ENCODE results near the gene OPCML. TPM values are rescaled to one million over a fixed set of nuclear protein-coding genes. Genes with fewer than 3 reads are reported as not detected.

The OPCML gene
- total RNA-seq, 1 donor from 2014 or later, result 0.12 TPM

GRCh38 chr11:133207995-133208394, 324.3 kb downstream of the OPCML start:
- TF ChIP-seq CTCF (IDR thresholded peaks at IDR 0.05), result no peak
- H3K27ac ChIP-seq, result no peak overlapping the region
- H3K36me3 ChIP-seq, result no peaks in the 10 kb centered on the region
- no peaks in the 10 kb centered on the region for H3K9me3 ChIP-seq
- intact Hi-C loops (cut with DNase I), result no loop called here
- no peaks in the 10 kb centered on the region for H3K27me3 ChIP-seq (ENCODE audit: low read depth)
- ATAC-seq (no peak), DNase-seq (no peak)
- no peaks in the 10 kb centered on the region for H3K4me1 ChIP-seq
- H3K4me3 ChIP-seq, result no peak overlapping the region

- Histone ChIP-seq H3K36me3 (no peaks in the 10 kb centered on the region), H3K27me3 (ENCODE audit: low read depth) (no peaks in the 10 kb centered on the region), H3K4me3 (no peak overlapping the region), H3K4me1 (no peaks in the 10 kb centered on the region), H3K9me3 (no peaks in the 10 kb centered on the region), H3K27ac (no peak overlapping the region)
- TF ChIP-seq CTCF (IDR thresholded peaks at IDR 0.05), result no peak
- DNase-seq (no peak), ATAC-seq (no peak)
- intact Hi-C loops (cut with DNase I), result no loop called here
These were observed 325.8 kb downstream of the OPCML start for GRCh38 chr11:133206313-133207005.

GRCh38 chr11:133204158-133204557, 328.1 kb downstream of the OPCML start:
- Histone ChIP-seq H3K4me3 (no peak overlapping the region), H3K36me3 (no peaks in the 10 kb centered on the region), H3K27ac (no peak overlapping the region), H3K27me3 (ENCODE audit: low read depth) (no peaks in the 10 kb centered on the region), H3K9me3 (no peaks in the 10 kb centered on the region), H3K4me1 (no peaks in the 10 kb centered on the region)
- DNase-seq (no peak), ATAC-seq (no peak)
- no peak for TF ChIP-seq CTCF (IDR thresholded peaks at IDR 0.05)
- intact Hi-C loops (cut with DNase I), result no loop called here

GRCh38 chr11:133202816-133203215, 329.5 kb downstream of the OPCML start:
- Histone ChIP-seq H3K27me3 (ENCODE audit: low read depth) (no peaks in the 10 kb centered on the region), H3K9me3 (no peaks in the 10 kb centered on the region), H3K4me3 (no peak overlapping the region), H3K4me1 (no peaks in the 10 kb centered on the region), H3K27ac (no peak overlapping the region), H3K36me3 (no peaks in the 10 kb centered on the region)
- intact Hi-C loops (cut with DNase I), result no loop called here
- no peak for ATAC-seq
- TF ChIP-seq CTCF (IDR thresholded peaks at IDR 0.05), result no peak
- DNase-seq, result no peak

GRCh38 chr11:133198438-133198837, 333.9 kb downstream of the OPCML start:
- no peak for ATAC-seq
- H3K9me3 ChIP-seq, result no peaks in the 10 kb centered on the region
- DNase-seq, result no peak
- no peaks in the 10 kb centered on the region for H3K36me3 ChIP-seq
- no peak overlapping the region for H3K4me3 ChIP-seq
- no peaks in the 10 kb centered on the region for H3K4me1 ChIP-seq
- no peaks in the 10 kb centered on the region for H3K27me3 ChIP-seq (ENCODE audit: low read depth)
- no peak for TF ChIP-seq CTCF (IDR thresholded peaks at IDR 0.05)
- no peak overlapping the region for H3K27ac ChIP-seq
- intact Hi-C loops (cut with DNase I), result no loop called here

Measured in lower lobe of right lung (tissue), 2 donors.